Measurements from ENCODE around the gene RSPH1.

Gene RSPH1

DNA sequence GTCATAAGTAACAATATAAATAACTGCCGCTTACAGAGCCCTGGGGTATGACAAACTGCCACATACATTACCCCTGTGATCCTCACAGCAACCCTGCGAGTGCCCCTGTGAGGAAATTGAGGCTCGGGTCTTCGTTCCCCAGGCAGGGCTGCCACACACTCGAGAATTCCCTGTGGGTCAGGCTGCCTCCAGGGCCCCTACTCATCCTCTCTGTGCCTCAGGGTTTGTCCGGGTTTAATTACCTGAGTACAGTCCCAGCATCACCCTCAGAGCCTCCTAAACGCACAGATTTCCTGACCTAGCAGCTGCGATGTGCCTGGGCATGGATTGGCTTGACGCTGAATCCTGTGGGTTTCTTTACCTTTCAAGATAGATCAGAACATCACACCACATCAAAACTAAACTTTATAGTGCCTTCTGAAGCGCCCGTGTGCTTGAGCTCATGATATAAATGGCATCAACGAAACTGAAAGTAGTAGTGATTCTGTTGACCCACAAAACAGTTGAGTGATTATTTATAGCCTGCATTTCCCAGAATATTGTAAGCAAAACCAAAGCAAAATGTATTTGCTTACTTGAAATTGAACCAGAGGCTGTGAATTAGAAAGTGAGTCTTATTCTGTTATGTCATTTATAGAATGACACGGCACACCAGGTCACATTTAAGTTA lies 31.6 kb upstream of the RSPH1 start:
- ChIA-PET POLR2A (ENCODE audit: low non-redundant PET) (no interaction called here), CTCF (no interaction called here)
- TF ChIP-seq, protein P1, sequence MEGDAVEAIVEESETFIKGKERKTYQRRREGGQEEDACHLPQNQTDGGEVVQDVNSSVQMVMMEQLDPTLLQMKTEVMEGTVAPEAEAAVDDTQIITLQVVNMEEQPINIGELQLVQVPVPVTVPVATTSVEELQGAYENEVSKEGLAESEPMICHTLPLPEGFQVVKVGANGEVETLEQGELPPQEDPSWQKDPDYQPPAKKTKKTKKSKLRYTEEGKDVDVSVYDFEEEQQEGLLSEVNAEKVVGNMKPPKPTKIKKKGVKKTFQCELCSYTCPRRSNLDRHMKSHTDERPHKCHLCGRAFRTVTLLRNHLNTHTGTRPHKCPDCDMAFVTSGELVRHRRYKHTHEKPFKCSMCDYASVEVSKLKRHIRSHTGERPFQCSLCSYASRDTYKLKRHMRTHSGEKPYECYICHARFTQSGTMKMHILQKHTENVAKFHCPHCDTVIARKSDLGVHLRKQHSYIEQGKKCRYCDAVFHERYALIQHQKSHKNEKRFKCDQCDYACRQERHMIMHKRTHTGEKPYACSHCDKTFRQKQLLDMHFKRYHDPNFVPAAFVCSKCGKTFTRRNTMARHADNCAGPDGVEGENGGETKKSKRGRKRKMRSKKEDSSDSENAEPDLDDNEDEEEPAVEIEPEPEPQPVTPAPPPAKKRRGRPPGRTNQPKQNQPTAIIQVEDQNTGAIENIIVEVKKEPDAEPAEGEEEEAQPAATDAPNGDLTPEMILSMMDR (conservative IDR thresholded peaks at IDR 0.05; ENCODE audit: low read depth): no peak
- no peak for DNase-seq (ENCODE audit: low spot score)
- no peak overlapping the region for H3K27ac ChIP-seq

DNA sequence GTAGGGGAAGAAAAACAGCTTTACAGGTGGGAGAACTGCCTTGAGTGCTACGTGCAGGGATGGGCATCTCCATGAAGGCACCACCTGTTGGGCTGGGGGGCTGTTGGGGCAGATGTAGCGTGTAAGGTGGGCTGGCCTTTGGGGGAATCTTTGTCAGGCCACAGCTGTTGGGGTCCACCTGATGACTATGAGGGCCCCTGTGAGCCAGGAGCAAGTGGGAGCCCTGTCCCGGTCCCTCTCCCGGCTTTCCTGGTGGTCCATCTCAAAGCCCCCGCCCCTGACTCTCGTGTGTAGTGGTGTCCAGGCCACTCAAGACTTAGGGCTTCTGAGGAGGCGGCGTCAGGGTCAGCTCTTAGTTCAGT lies 31.1 kb upstream of the RSPH1 start:
- ChIA-PET POLR2A (ENCODE audit: low non-redundant PET) (no interaction called here), CTCF (no interaction called here)
- TF ChIP-seq, protein P1 (conservative IDR thresholded peaks at IDR 0.05; ENCODE audit: low read depth): no peak
- no peak for DNase-seq (ENCODE audit: low spot score)
- H3K27ac ChIP-seq: no peak overlapping the region

DNA sequence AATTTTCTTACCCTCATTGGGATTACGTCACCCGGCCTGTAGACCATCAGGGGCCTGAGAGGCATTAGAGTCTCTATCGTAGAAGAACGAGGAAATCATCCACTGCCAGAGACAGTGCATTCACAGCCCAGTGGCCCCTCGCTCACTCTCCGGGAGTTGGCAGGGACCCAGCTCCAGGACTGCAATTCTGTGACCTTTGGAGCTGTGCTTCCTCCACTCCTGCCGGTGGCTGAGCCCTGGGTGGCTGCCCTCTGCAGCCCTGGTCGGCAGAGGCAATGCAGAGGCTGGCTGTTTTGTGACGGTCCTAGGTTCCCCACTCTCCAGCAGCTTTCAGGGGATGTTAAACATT lies 30.3 kb upstream of the RSPH1 start:
- ChIA-PET POLR2A (ENCODE audit: low non-redundant PET) (no interaction called here), CTCF (no interaction called here)
- TF ChIP-seq, protein P1 (conservative IDR thresholded peaks at IDR 0.05; ENCODE audit: low read depth): no peak
- no peak for DNase-seq (ENCODE audit: low spot score)
- no peak overlapping the region for H3K27ac ChIP-seq

DNA sequence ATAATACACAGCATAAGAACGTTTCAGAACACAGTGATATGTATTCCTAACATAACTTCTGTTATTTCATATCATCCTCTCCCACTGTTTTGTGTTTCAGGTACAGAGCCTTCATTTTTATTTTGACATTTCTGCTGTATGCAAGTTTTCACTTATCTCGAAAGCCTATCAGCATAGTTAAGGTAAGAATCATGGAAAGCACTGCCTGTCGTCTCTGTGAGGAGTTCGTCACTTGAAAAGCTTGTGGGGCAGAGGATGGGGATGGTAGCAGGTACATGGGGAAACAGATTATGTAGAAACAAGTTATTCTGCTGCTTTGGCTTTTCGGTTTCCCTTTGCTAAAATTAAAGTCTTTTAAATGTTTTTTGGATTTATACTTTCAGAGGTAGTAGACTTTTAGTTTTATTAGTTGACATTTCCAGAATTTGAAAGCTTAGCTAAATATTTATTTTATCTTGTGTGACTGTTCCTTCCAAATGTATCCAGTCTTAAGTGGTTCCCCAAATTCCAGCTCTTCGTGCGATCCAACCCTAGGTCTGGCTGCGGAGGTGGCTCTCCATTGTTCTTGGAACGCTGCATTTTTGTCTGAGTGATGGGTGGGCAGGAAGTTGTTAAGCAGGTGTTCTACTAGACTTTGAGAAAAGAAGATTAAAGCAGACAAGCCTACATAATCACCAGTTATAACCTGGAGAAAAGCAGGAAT lies 29.8 kb upstream of the RSPH1 start:
- ChIA-PET CTCF (no interaction called here), POLR2A (ENCODE audit: low non-redundant PET) (no interaction called here)
- TF ChIP-seq, protein P1 (conservative IDR thresholded peaks at IDR 0.05; ENCODE audit: low read depth): no peak
- H3K27ac ChIP-seq: no peak overlapping the region
- no peak for DNase-seq (ENCODE audit: low spot score)

DNA sequence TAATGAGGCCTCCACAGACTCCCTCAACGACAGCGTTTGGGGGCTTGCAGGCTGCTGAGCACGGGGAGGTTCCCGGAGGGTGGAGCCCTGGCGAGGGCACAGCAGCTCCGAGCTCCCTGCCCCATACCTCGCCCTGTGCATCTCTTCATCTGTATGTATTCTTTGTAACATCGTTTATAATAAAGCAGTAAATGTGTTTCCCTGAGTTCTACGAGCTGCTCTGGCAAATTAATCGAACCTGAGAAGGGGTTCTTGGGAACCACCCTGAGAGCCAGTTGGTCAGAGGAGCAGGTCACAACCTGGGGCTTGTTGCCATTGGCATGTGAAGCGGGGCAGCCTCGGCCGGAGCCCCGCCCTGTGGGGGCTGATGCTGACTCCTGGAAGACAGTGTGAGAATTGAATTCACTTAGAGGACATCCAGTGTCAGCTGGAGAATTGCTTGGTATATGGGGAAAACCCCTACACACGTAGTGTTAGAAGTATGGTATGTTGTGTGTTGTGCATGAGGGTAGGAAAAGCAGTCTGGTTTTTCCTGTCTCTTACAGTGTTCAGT lies 29.1 kb upstream of the RSPH1 start:
- ChIA-PET POLR2A (ENCODE audit: low non-redundant PET) (no interaction called here), CTCF (no interaction called here)
- no peak overlapping the region for H3K27ac ChIP-seq
- DNase-seq (ENCODE audit: low spot score): no peak
- TF ChIP-seq, protein P1 (conservative IDR thresholded peaks at IDR 0.05; ENCODE audit: low read depth): no peak

DNA sequence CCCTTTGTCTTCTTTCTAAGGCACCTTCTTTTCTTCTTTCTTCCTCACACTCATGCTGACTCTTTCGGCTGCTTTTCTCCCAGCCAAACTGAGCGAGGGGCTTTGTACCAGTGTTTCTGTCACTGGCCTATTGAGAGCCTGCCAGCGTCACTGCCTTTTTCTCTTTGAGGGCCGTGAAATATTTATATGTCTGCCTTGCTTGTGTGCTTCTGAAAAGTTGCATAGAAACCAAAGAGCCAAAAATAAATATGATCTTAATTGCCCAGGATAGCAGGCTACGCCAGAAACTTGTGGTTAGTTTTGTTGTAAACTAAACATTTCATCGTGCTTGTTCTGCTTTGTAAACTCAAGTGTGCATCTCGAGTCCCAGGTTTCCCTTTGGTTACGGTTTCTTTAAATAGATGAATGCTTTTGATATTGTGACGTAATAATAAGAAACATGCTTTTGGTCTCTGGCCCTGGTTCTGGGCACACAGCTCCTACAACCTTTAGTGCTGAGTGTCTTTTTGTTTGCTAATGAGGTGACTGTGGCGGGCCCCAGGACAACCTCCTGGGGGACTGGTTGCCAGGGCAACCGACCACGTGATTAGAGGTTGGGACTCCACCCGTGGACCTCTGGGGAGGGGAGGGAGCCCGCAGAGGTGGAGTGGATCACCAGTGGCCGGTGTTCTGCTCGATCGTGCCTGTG lies 28.5 kb upstream of the RSPH1 start:
- DNase-seq (ENCODE audit: low spot score): no peak
- H3K27ac ChIP-seq: no peak overlapping the region
- POLR2A ChIA-PET (ENCODE audit: low non-redundant PET): no interaction called here
- CTCF ChIA-PET: no interaction called here
- TF ChIP-seq, protein P1 (conservative IDR thresholded peaks at IDR 0.05; ENCODE audit: low read depth): no peak

Measured in RWPE1 (cell line).